Measurements from ENCODE around the gene B3GLCT. TPM values are rescaled to one million over a fixed set of nuclear protein-coding genes. Genes with fewer than 3 reads are reported as not detected.

B3GLCT gene
- total and polyA plus RNA-seq, 2 donors (not counting 3 experiments of a cell fraction or from before 2014, with no cell fraction given) = 5.2 to 14.6 TPM

DNA sequence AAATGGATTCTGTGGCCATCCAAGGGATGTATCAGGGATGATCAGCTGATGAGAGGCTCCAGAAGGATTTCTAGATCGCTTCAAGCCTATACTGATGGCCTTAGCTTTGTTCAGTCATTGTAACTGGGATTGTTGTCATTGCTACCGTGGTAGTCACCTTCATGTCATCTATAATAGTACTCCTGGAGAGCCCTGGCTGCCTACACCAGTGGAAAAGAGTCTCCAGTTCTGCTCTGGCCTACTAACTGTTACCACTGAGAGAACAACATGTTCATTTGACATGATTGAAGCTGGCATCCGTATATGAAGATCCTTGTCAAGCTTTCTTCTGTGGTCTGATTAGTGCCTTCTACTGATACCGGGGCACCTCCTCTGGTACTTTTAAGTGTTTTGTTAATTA is 131.3 kb downstream of the B3GLCT start:
- no peak overlapping the region for H2AFZ ChIP-seq (ENCODE audit: low read depth, low read length)
- no peak for DNase-seq (ENCODE audit: low read depth, low spot score)
- no TSS peak for BruUV-seq (replicated peaks)
- intact Hi-C loops (cut with micrococcal nuclease) = no loop called here
- dilution Hi-C loops (cut with MboI; ENCODE audit: extremely low pct_ligation_motif_present, low sequenced_read_pairs) = no loop called here
- H3K9me3 ChIP-seq (replicated peaks; ENCODE audit: control insufficient read depth, insufficient read depth, low read length) = no peaks in the 10 kb centered on the region
- H3K36me3 ChIP-seq (ENCODE audit: control insufficient read depth in 2 of 2, extremely low read depth in 1 of 2, insufficient read depth in 2 of 2, low read length in 2 of 2) = peaks cover 0 to 1% of the 10 kb centered on the region in 2 experiments
- H3K4me2 ChIP-seq (ENCODE audit: insufficient read depth, low read length) = no peak overlapping the region
- H3K27ac ChIP-seq (ENCODE audit: insufficient read depth, low read depth, low read length) = no peak overlapping the region
- TF ChIP-seq POLR2A (IDR thresholded peaks at IDR 0.05; ENCODE audit: low read depth, low read length) = no peak
- TF ChIP-seq MYC (IDR thresholded peaks at IDR 0.05; ENCODE audit: low read depth, low read length) = no peak
- no peak for TF ChIP-seq GATA2 (IDR thresholded peaks at IDR 0.05; ENCODE audit: insufficient read depth, insufficient read length, low read depth, low read length)
- TF ChIP-seq, protein P1, sequence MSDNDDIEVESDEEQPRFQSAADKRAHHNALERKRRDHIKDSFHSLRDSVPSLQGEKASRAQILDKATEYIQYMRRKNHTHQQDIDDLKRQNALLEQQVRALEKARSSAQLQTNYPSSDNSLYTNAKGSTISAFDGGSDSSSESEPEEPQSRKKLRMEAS (IDR thresholded peaks at IDR 0.05; ENCODE audit: insufficient read depth, insufficient read length) = no peak
- H3K79me2 ChIP-seq (ENCODE audit: control insufficient read depth, insufficient read depth, low read length) = no peaks in the 10 kb centered on the region
- no peak for FAIRE-seq
- POLR2A ChIA-PET = no interaction called here
- no peaks in the 10 kb centered on the region for H3K9me1 ChIP-seq (replicated peaks; ENCODE audit: control insufficient read depth, extremely low read depth, insufficient read depth, low read length)
- no peaks in the 10 kb centered on the region for H3K4me1 ChIP-seq (ENCODE audit: control insufficient read depth, extremely low read depth, insufficient read depth, low read length)
- H3K9ac ChIP-seq (replicated peaks; ENCODE audit: extremely low read depth, insufficient read depth, low read length) = no peak overlapping the region
- no peaks in the 10 kb centered on the region for H3K27me3 ChIP-seq (ENCODE audit: control insufficient read depth in 2 of 2, insufficient read depth in 2 of 2, low read length in 2 of 2)
- no peaks in the 10 kb centered on the region for H4K20me1 ChIP-seq (replicated peaks; ENCODE audit: control insufficient read depth, extremely low read depth, insufficient read depth, low read length)
- no peak overlapping the region for H3K4me3 ChIP-seq (replicated peaks in 1 of 3; ENCODE audit: insufficient read depth in 1 of 3, low read depth in 1 of 3, low read length in 3 of 3)
- CTCF ChIA-PET = no interaction called here

- no peak for FAIRE-seq
- no peaks in the 10 kb centered on the region for H4K20me1 ChIP-seq (replicated peaks; ENCODE audit: control insufficient read depth, extremely low read depth, insufficient read depth, low read length)
- H3K9ac ChIP-seq (replicated peaks; ENCODE audit: extremely low read depth, insufficient read depth, low read length) = no peak overlapping the region
- H3K27ac ChIP-seq (ENCODE audit: insufficient read depth, low read depth, low read length) = no peak overlapping the region
- no peak overlapping the region for H2AFZ ChIP-seq (ENCODE audit: low read depth, low read length)
- H3K9me1 ChIP-seq (replicated peaks; ENCODE audit: control insufficient read depth, extremely low read depth, insufficient read depth, low read length) = no peaks in the 10 kb centered on the region
- H3K79me2 ChIP-seq (ENCODE audit: control insufficient read depth, insufficient read depth, low read length) = no peaks in the 10 kb centered on the region
- no TSS peak for BruUV-seq (replicated peaks)
- no peaks in the 10 kb centered on the region for H3K27me3 ChIP-seq (ENCODE audit: control insufficient read depth in 2 of 2, insufficient read depth in 2 of 2, low read length in 2 of 2)
- CTCF ChIA-PET = no interaction called here
- TF ChIP-seq, protein P1 (IDR thresholded peaks at IDR 0.05; ENCODE audit: insufficient read depth, insufficient read length) = no peak
- TF ChIP-seq POLR2AphosphoS5 (IDR thresholded peaks at IDR 0.05; ENCODE audit: insufficient read depth, low read depth, low read length) (no peak), MYC (IDR thresholded peaks at IDR 0.05; ENCODE audit: low read depth, low read length) (no peak), POLR2A (IDR thresholded peaks at IDR 0.05; ENCODE audit: low read depth, low read length) (no peak), FOS (IDR thresholded peaks at IDR 0.05; ENCODE audit: borderline replicate concordance, insufficient read depth, low read length) (no peak), EZH2 (IDR thresholded peaks at IDR 0.05; ENCODE audit: borderline replicate concordance, low read depth, low read length, severe bottlenecking) (no peak), GATA2 (IDR thresholded peaks at IDR 0.05; ENCODE audit: insufficient read depth, insufficient read length, low read depth, low read length) (no peak), JUN (IDR thresholded peaks at IDR 0.05; ENCODE audit: borderline replicate concordance, insufficient read depth, insufficient read length, low read depth) (no peak)
- TF ChIP-seq, protein P2, sequence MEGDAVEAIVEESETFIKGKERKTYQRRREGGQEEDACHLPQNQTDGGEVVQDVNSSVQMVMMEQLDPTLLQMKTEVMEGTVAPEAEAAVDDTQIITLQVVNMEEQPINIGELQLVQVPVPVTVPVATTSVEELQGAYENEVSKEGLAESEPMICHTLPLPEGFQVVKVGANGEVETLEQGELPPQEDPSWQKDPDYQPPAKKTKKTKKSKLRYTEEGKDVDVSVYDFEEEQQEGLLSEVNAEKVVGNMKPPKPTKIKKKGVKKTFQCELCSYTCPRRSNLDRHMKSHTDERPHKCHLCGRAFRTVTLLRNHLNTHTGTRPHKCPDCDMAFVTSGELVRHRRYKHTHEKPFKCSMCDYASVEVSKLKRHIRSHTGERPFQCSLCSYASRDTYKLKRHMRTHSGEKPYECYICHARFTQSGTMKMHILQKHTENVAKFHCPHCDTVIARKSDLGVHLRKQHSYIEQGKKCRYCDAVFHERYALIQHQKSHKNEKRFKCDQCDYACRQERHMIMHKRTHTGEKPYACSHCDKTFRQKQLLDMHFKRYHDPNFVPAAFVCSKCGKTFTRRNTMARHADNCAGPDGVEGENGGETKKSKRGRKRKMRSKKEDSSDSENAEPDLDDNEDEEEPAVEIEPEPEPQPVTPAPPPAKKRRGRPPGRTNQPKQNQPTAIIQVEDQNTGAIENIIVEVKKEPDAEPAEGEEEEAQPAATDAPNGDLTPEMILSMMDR (IDR thresholded peaks at IDR 0.05; ENCODE audit: extremely low read depth in 1 of 2, insufficient read depth in 1 of 2, low read depth in 1 of 2, low read length in 2 of 2) = no peak
- no peaks in the 10 kb centered on the region for H3K4me1 ChIP-seq (ENCODE audit: control insufficient read depth, extremely low read depth, insufficient read depth, low read length)
- H3K4me3 ChIP-seq (replicated peaks in 1 of 3; ENCODE audit: insufficient read depth in 1 of 3, low read depth in 1 of 3, low read length in 3 of 3) = no peak overlapping the region
- H3K4me2 ChIP-seq (ENCODE audit: insufficient read depth, low read length) = no peak overlapping the region
- intact Hi-C loops (cut with micrococcal nuclease) = no loop called here
- no peaks in the 10 kb centered on the region for H3K9me3 ChIP-seq (replicated peaks; ENCODE audit: control insufficient read depth, insufficient read depth, low read length)
- no peak for DNase-seq (ENCODE audit: low read depth, low spot score)
- POLR2A ChIA-PET = no interaction called here
- dilution Hi-C loops (cut with MboI; ENCODE audit: extremely low pct_ligation_motif_present, low sequenced_read_pairs) = no loop called here
- no peaks in the 10 kb centered on the region for H3K36me3 ChIP-seq (ENCODE audit: control insufficient read depth in 2 of 2, extremely low read depth in 1 of 2, insufficient read depth in 2 of 2, low read length in 2 of 2)
These were observed 134.8 kb downstream of the B3GLCT start for GRCh38 chr13:31334547-31334946.

Measured in endothelial cell of umbilical vein (primary cell).